Coronary artery (tissue), 2 donors: Measurements from ENCODE around the gene TNFSF10.
"Not testable (repeated sequence)": the region's sequence is repeated elsewhere in the genome, so short reads cannot be mapped to it uniquely, and the experiment has no call there.

ENCODE experiments used
- DNase-seq: peaks from one replicate; pipeline ENCODE4 v3.0.0-alpha.2; 2017; ENCODE audit warnings: low spot score
- H3K27ac ChIP-seq, 2 donors: fragments of 200-600 bp; sonication (generic); one replicate each; pipeline ENCODE4 v1.5.1; 2016 to 2019
- H3K4me3 ChIP-seq: fragments of 200-600 bp; sonication (generic); 2 replicates; pipeline ENCODE4 v1.5.1; 2016; ENCODE audit warnings: mild to moderate bottlenecking, moderate library complexity
- CTCF ChIP-seq: fragments of 200-600 bp; sonication (generic); IDR thresholded peaks from one replicate; pipeline ENCODE4 v1.5.1; 2019; ENCODE audit warnings: antibody characterized with exemption

TNFSF10 gene

GRCh38 chr3:172528677-172529076, 5.4 kb upstream of the TNFSF10 start:
- DNase-seq, result no peak
- no peak overlapping the region for H3K4me3 ChIP-seq
- no peak for TF ChIP-seq CTCF

GRCh38 chr3:172527306-172527705, 4.1 kb upstream of the TNFSF10 start:
- no peak for DNase-seq
- no peak for TF ChIP-seq CTCF
- Histone ChIP-seq H3K4me3 (no peak overlapping the region), H3K27ac (no peak overlapping the region)

More at GRCh38 chr3:172528677-172529076, 5.4 kb upstream of the TNFSF10 start:
- no peak overlapping the region for H3K27ac ChIP-seq

- no peak for DNase-seq
- Histone ChIP-seq H3K27ac (no peak overlapping the region), H3K4me3 (no peak overlapping the region)
- no peak for TF ChIP-seq CTCF
Measured at GRCh38 chr3:172525116-172525613, 1.9 kb upstream of the TNFSF10 start.

GRCh38 chr3:172524611-172525010, 1.4 kb upstream of the TNFSF10 start:
- no peak for DNase-seq
- Histone ChIP-seq H3K27ac (no peak overlapping the region), H3K4me3 (no peak overlapping the region)
- no peak for TF ChIP-seq CTCF

GRCh38 chr3:172521837-172522726, 1.1 kb downstream of the TNFSF10 start:
- DNase-seq, H3K27ac ChIP-seq: not testable (repeated sequence)
- H3K4me3 ChIP-seq, result peak overlapping the region; percentile 74

GRCh38 chr3:172520301-172520831, 2.9 kb downstream of the TNFSF10 start:
- Histone ChIP-seq H3K4me3 (peak overlapping the region; percentile 56), H3K27ac (peak overlapping the region in 1 of 2 donors; percentile 55)
- TF ChIP-seq CTCF, result no peak
- no peak for DNase-seq

- peak overlapping the region in 1 of 2 donors; percentile 25 for H3K27ac ChIP-seq
- DNase-seq, result no peak
- no peak for TF ChIP-seq CTCF
- H3K4me3 ChIP-seq, result peak overlapping the region; percentile 56
Measured at GRCh38 chr3:172519740-172520139, 3.5 kb downstream of the TNFSF10 start.
